Measurements from ENCODE around the gene COL25A1. TPM values are rescaled to one million over a fixed set of nuclear protein-coding genes. Genes with fewer than 3 reads are reported as not detected.

The COL25A1 gene
- total and polyA plus RNA-seq, 4 donors, result 0.61 to 4.4 (median 2.1) TPM

DNA sequence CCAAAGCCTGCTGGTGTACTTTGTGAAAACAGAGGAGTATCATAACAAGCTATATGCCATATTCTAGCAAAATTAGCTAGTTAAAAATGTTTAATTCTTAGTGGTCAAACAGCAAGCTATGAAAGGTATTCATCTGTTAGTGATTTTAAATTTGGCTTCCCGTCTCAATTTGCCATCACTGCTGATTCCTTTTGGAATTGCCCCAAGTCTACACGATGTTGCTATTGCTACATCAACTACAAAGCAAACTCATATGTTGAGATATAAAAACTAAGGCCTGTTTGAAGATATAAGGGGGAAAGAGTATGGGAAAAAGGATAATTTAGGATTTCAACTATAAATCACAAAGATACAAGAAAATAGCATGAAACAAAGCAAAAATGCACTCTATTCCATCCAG is 146.1 kb downstream of the COL25A1 start:
- Histone ChIP-seq H3K4me3 (ENCODE audit: low read depth in 1 of 3, low read length in 3 of 3) (no peak overlapping the region), H3K36me3 (ENCODE audit: control insufficient read depth in 4 of 4, insufficient read depth in 3 of 4, low read depth in 1 of 4, low read length in 3 of 4) (no peaks in the 10 kb centered on the region), H3K9ac (ENCODE audit: low read depth in 1 of 2, low read length in 2 of 2) (no peak overlapping the region), H3K27me3 (ENCODE audit: control insufficient read depth in 4 of 4, insufficient read depth in 4 of 4, low read length in 3 of 4) (peaks cover 0 to 2% (median 0%) of the 10 kb centered on the region in 4 donors), H3K9me3 (ENCODE audit: control insufficient read depth in 4 of 4, low read length in 3 of 4) (no peaks in the 10 kb centered on the region), H3K4me1 (ENCODE audit: control insufficient read depth in 4 of 4, insufficient read depth in 4 of 4, low read length in 3 of 4) (no peaks in the 10 kb centered on the region), H3K27ac (ENCODE audit: low read depth in 1 of 2, low read length in 2 of 2) (no peak overlapping the region)
- no peak for TF ChIP-seq FOXA1 (IDR thresholded peaks at IDR 0.05)
- TF ChIP-seq HNF4A (conservative IDR thresholded peaks at IDR 0.05), result no peak
- TF ChIP-seq JUND (IDR thresholded peaks at IDR 0.05), result no peak
- TF ChIP-seq RXRA (IDR thresholded peaks at IDR 0.05), result no peak
- no peak for TF ChIP-seq EGR1 (IDR thresholded peaks at IDR 0.05; ENCODE audit: low read depth in 2 of 2)
- TF ChIP-seq GABPA (IDR thresholded peaks at IDR 0.05 in 1 of 2, conservative IDR thresholded peaks at IDR 0.05 in 1 of 2), result no peak
- TF ChIP-seq YY1 (IDR thresholded peaks at IDR 0.05), result no peak
- no peak for TF ChIP-seq FOXA2 (IDR thresholded peaks at IDR 0.05)
- no peak for TF ChIP-seq SP1 (IDR thresholded peaks at IDR 0.05)
- no peak for TF ChIP-seq HNF4G (IDR thresholded peaks at IDR 0.05)
- TF ChIP-seq, protein P1, sequence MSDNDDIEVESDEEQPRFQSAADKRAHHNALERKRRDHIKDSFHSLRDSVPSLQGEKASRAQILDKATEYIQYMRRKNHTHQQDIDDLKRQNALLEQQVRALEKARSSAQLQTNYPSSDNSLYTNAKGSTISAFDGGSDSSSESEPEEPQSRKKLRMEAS (IDR thresholded peaks at IDR 0.05), result no peak
- TF ChIP-seq, protein P2, sequence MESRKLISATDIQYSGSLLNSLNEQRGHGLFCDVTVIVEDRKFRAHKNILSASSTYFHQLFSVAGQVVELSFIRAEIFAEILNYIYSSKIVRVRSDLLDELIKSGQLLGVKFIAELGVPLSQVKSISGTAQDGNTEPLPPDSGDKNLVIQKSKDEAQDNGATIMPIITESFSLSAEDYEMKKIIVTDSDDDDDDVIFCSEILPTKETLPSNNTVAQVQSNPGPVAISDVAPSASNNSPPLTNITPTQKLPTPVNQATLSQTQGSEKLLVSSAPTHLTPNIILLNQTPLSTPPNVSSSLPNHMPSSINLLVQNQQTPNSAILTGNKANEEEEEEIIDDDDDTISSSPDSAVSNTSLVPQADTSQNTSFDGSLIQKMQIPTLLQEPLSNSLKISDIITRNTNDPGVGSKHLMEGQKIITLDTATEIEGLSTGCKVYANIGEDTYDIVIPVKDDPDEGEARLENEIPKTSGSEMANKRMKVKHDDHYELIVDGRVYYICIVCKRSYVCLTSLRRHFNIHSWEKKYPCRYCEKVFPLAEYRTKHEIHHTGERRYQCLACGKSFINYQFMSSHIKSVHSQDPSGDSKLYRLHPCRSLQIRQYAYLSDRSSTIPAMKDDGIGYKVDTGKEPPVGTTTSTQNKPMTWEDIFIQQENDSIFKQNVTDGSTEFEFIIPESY (IDR thresholded peaks at IDR 0.05), result no peak
- TF ChIP-seq, protein P3, sequence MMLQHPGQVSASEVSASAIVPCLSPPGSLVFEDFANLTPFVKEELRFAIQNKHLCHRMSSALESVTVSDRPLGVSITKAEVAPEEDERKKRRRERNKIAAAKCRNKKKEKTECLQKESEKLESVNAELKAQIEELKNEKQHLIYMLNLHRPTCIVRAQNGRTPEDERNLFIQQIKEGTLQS (IDR thresholded peaks at IDR 0.05), result no peak
- TF ChIP-seq, protein P4, sequence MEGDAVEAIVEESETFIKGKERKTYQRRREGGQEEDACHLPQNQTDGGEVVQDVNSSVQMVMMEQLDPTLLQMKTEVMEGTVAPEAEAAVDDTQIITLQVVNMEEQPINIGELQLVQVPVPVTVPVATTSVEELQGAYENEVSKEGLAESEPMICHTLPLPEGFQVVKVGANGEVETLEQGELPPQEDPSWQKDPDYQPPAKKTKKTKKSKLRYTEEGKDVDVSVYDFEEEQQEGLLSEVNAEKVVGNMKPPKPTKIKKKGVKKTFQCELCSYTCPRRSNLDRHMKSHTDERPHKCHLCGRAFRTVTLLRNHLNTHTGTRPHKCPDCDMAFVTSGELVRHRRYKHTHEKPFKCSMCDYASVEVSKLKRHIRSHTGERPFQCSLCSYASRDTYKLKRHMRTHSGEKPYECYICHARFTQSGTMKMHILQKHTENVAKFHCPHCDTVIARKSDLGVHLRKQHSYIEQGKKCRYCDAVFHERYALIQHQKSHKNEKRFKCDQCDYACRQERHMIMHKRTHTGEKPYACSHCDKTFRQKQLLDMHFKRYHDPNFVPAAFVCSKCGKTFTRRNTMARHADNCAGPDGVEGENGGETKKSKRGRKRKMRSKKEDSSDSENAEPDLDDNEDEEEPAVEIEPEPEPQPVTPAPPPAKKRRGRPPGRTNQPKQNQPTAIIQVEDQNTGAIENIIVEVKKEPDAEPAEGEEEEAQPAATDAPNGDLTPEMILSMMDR (IDR thresholded peaks at IDR 0.05; ENCODE audit: low read depth, low read length, missing input control), result no peak
- TF ChIP-seq, protein P5, sequence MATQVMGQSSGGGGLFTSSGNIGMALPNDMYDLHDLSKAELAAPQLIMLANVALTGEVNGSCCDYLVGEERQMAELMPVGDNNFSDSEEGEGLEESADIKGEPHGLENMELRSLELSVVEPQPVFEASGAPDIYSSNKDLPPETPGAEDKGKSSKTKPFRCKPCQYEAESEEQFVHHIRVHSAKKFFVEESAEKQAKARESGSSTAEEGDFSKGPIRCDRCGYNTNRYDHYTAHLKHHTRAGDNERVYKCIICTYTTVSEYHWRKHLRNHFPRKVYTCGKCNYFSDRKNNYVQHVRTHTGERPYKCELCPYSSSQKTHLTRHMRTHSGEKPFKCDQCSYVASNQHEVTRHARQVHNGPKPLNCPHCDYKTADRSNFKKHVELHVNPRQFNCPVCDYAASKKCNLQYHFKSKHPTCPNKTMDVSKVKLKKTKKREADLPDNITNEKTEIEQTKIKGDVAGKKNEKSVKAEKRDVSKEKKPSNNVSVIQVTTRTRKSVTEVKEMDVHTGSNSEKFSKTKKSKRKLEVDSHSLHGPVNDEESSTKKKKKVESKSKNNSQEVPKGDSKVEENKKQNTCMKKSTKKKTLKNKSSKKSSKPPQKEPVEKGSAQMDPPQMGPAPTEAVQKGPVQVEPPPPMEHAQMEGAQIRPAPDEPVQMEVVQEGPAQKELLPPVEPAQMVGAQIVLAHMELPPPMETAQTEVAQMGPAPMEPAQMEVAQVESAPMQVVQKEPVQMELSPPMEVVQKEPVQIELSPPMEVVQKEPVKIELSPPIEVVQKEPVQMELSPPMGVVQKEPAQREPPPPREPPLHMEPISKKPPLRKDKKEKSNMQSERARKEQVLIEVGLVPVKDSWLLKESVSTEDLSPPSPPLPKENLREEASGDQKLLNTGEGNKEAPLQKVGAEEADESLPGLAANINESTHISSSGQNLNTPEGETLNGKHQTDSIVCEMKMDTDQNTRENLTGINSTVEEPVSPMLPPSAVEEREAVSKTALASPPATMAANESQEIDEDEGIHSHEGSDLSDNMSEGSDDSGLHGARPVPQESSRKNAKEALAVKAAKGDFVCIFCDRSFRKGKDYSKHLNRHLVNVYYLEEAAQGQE (IDR thresholded peaks at IDR 0.05), result no peak
- no peak for TF ChIP-seq NR2F2 (IDR thresholded peaks at IDR 0.05)
- TF ChIP-seq TAF1 (conservative IDR thresholded peaks at IDR 0.05), result no peak
- no peak for DNase-seq (ENCODE audit: low spot score)
- 76% methylated on average over 2 of the region's 2 CpGs for WGBS
